OCI-LY3 (cell line): ENCODE results near the gene DMRTA1.

Experiments
- CTCF ChIP-seq: fragments of 200-600, 300-600 bp; sonication (generic); IDR thresholded peaks from 2 replicates; pipeline ENCODE4 v1.5.1; 2014; ENCODE audit warnings: antibody characterized with exemption, low read length, low read depth
- EZH2phosphoT487 ChIP-seq: fragments of 200-600 bp; shearing (Covaris generic); IDR thresholded peaks from 2 replicates; pipeline ENCODE4 v1.6.1; 2018; ENCODE audit warnings: antibody characterized with exemption, mixed run types, low read depth

GRCh38 chr9:22449719-22450118 lies 3.1 kb downstream of the DMRTA1 start:
- no peak for TF ChIP-seq CTCF
- no peak for TF ChIP-seq EZH2phosphoT487
